K562 (cell line): ENCODE measurements around the gene CYS1. TPM values are rescaled to one million over a fixed set of nuclear protein-coding genes. Genes with fewer than 3 reads are reported as not detected.

Experiments
- CHD7 ChIP-seq: fragments of 200-600 bp; sonication (generic); IDR thresholded peaks from one replicate; pipeline ENCODE4 v1.6.1; 2012; ENCODE audit warnings: mild to moderate bottlenecking, low read depth, low read length, inconsistent platforms
- HDAC8 ChIP-seq: fragments of 450-650 bp; IDR thresholded peaks from 2 replicates; pipeline ENCODE4 v1.6.1; 2016; ENCODE audit warnings: mild to moderate bottlenecking, missing genetic modification characterization, moderate library complexity, missing compliant biosample characterization
- polyA plus RNA-seq, 8 experiments: library from polyadenylated mRNA; depleted of rRNA in 4 of 8; stranded (reverse) in 5 of 8; unstranded in 3 of 8; fragments of >200 nt; fragmentation: Nextera tagmentation in 2 of 8; fragmentation: Illumina TruSeq in 1 of 8; extraction: Ambion mirVana in 2 of 8; extraction: Trizol in 1 of 8; gene quantifications; 2 replicates each; pipeline versions ENCODE4 v1.2.1 to v1.2.3, GENCODE V29; 2011 to 2014; ENCODE audit warnings: inconsistent platforms in 1 of 8, missing spikeins in 1 of 8
- total RNA-seq, 7 experiments: library from RNA; depleted of rRNA in 6 of 7; stranded (reverse); fragments of >200 nt in 6 of 7; fragmentation: Illumina TruSeq in 2 of 7; extraction: Trizol in 2 of 7; gene quantifications; 2 replicates each; pipeline versions ENCODE4 v1.2.1 to v1.2.3, GENCODE V29; 2011 to 2021; ENCODE audit warnings: low replicate concordance in 1 of 7

The CYS1 gene
- total and polyA plus RNA-seq, 9 of the 15 experiments (the other 6 are each of a cell fraction or from before 2014, with no cell fraction given) = 0.11 to 0.13 TPM; not detected in 7

GRCh38 chr2:10071595-10071994 lies 8.6 kb downstream of the CYS1 start (continued):
- no peak for TF ChIP-seq CHD7
- no peak for TF ChIP-seq HDAC8
